ENCODE results near the gene ORAI2.
"Not testable (repeated sequence)": the region's sequence is repeated elsewhere in the genome, so short reads cannot be mapped to it uniquely, and the experiment has no call there.

ORAI2 gene

DNA sequence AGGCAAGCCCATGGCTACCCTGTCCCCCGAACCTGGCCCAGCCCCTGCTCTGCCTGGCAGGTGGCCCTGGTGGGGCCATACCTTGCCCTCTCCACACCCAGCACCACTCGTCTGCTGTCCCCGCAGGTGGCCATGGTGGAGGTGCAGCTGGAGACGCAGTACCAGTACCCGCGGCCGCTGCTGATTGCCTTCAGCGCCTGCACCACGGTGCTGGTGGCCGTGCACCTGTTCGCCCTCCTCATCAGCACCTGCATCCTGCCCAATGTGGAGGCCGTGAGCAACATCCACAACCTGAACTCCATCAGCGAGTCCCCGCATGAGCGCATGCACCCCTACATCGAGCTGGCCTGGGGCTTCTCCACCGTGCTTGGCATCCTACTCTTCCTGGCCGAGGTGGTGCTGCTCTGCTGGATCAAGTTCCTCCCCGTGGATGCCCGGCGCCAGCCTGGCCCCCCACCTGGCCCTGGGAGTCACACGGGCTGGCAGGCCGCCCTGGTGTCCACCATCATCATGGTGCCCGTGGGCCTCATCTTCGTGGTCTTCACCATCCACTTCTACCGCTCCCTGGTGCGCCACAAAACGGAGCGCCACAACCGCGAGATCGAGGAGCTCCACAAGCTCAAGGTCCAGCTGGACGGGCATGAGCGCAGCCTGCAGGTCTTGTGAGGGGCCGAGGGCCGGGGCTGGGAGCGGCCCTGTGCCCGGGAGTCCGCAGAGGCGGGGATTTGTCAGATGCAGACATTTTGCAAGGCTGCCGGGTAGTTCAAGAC lies 13.2 kb downstream of the ORAI2 start:
- DNase-seq (ENCODE audit: low read depth in 2 of 2): no peak

DNA sequence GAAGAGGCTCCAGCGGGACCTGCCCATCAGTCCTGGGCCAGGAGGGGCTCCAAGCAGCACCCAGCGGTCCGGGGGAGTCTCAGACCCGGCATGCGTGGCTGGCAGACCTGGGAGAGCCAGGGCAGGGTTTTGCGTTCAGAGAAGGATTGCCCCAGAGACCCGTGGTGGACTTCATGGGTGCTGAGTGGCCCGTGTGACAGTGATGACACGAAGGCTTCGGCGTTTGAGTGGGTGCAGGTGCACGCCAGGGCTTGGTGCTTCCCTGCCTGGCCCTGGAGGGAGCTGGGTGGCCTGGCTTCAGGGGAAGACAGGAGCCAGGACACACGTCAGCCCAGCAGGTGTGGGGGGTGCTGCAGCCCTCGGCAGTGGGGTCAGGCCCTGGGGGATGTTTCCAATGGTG lies 13.9 kb downstream of the ORAI2 start:
- no peak for DNase-seq (ENCODE audit: low read depth in 2 of 2)

GRCh38 chr7:102449136-102449535 lies 15.8 kb downstream of the ORAI2 start:
- no peak for DNase-seq (ENCODE audit: low read depth in 2 of 2)

DNA sequence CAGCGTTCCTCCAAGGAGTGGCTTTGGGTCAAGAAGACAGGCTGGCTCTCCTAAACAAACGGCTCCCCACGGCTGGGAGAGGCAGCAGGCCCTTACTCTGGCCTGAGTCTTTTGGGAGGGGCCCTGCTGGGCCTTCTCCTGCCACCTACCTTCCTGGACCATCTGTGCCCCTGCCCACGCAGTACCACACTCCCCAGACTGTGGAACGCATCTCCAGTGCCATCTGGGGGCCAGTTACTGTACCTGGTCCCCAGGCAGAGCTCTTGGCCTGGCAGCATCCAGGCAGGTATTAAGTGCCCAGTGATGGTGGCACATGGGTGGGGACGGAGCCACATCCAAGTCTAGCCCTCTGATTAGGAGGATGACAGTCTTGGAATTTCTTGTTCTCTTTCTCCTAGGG lies 16.9 kb downstream of the ORAI2 start:
- no peak for DNase-seq (ENCODE audit: low read depth in 2 of 2)

GRCh38 chr7:102451371-102452054 lies 18.1 kb downstream of the ORAI2 start:
- no peak for DNase-seq (ENCODE audit: low read depth in 2 of 2)

GRCh38 chr7:102452451-102452850 lies 19.1 kb downstream of the ORAI2 start:
- no peak for DNase-seq (ENCODE audit: low read depth in 2 of 2)

GRCh38 chr7:102453319-102453718 lies 19.9 kb downstream of the ORAI2 start:
- no peak for DNase-seq (ENCODE audit: low read depth in 2 of 2)

DNA sequence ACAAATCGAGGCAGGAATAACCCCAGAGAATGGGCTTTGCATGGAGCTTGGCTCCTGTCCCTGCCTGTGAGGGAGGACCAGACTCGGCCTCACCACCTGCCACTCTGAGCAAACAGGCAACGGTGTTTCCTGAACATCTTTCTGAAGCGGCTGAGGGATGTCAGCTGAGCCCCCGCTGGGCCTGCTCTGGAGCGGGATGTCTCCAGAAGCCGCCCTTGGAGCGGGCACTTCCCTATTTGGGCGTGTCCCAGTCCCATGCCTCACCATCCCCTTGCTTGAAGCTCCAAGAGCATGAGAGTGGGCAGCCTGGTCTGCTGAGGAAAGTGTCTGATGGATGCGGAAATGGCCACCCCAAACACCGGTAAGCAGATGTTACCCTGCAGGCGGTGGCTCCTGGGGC lies 21.1 kb downstream of the ORAI2 start:
- DNase-seq (ENCODE audit: low read depth in 2 of 2): no peak

DNA sequence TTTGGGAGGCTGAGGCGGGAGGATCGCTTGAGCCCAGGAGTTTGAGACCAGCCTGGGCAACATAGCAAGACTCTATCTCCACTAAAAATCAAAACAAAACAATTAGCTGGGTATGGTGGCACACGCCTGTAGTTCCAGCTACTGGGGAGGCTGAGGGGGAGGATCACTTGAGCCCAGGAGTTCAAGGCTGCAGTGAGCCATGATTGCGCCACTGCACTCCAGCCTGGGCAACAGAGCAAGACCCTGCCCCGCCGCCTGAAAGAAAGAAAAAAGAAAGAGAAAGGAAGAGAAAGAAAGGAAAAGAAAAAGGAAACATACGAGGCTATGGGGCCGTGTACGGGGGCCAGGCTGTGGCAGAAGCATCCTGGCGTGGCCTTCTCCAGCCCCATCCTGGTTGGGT lies 21.6 kb downstream of the ORAI2 start:
- DNase-seq (ENCODE audit: low read depth in 2 of 2): not testable (repeated sequence)

DNA sequence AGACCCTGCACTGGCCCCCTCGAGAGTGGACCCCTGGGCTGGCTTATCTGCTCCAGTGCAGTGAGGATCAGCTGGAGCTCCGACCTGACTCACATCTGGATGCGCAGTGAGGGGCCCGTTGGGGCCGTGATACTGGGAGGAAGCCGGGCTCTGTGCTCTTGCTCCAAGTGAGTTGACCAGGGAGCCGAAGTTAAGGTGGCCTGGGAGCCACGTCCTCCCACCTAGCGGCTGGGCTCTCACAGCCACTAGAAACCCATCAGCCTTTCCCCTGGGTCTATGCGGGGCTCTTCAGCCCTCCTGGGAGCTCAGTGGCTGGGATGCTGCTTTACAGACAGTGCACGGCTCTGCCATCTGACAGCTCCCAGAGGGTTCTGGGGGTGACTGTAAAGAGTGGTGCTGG lies 22.2 kb downstream of the ORAI2 start:
- DNase-seq (ENCODE audit: low read depth in 2 of 2): no peak

- DNase-seq (ENCODE audit: low read depth in 2 of 2): no peak
These were observed 23.0 kb downstream of the ORAI2 start for GRCh38 chr7:102456327-102456726.

DNA sequence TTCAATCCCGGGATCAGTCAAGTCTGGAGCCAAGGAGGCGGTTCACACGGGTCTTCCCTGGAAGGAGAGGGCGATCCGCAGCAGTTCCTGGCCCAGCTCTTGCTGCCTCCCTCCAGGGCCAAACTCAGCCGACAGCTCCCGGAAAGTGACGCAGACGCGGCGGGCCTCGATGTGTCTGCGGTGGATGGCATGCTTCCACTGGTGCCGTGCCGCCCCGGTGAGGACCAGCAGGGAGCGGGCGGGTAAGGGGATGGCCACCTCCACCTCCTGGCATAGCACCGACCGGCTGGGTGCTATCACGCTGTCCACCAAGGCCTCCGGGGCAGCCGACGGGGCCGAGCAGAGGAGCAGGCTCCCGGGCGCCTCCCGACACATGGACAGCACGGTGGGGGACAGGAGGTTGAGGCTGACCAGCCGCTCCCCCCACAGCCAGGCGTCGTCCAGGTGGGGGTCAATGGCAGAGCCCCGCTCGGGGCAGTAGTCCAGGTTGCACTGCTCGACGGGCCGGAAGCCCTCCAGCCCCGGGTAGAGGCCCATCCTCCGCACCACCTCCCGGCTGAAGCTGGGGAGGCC lies 24.1 kb downstream of the ORAI2 start:
- no peak for DNase-seq (ENCODE audit: low read depth in 2 of 2)

- no peak for DNase-seq (ENCODE audit: low read depth in 2 of 2)
These were observed 26.0 kb downstream of the ORAI2 start for GRCh38 chr7:102459221-102459844.

GRCh38 chr7:102460467-102460866 lies 27.1 kb downstream of the ORAI2 start:
- no peak for DNase-seq (ENCODE audit: low read depth in 2 of 2)

GRCh38 chr7:102463841-102464576 lies 30.6 kb downstream of the ORAI2 start:
- DNase-seq (ENCODE audit: low read depth in 2 of 2): no peak

DNA sequence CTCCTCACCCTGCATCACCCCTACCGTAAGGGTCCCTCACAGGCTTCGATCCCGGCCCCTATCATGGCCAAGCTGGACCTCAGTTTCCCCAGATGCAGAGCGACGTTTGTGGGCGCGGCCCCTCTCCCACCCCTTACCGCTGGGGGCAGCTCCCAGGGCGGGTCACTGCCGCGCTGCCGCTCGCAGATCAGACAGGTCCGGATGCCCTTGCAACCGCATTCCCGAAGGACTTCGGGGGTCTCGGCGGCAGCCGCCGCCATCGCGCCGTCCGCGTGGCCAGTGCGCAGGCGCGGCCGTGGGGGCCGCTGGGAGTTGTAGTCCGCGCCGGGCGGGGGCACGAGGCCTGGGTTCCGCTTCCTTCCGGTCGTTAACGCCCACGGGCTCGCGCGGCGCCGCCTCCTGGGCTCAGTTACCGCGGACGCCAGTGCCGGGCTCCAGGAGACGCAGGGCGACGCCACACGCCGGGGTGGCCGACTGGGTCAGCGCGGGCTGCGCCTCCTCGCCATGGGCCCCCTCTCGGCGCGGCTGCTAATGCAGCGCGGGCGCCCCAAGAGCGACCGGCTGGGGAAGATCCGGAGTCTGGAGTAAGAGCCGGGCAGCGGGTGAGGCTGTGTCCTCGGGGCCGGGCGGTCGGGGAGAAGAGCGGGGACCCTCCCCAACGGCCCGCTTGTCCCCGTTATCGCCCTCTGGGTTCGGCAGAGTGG lies 31.4 kb downstream of the ORAI2 start, which contains the start of the genes ALKBH4 and LRWD1:
Gene ALKBH4 (minus strand): TSS at position 287 of the 704 bp plus-strand sequence. CDS start 27 bp downstream, at position 260.
Gene LRWD1 (plus strand): TSS at position 408 of the 704 bp plus-strand sequence. CDS start 97 bp downstream, at position 505.
- peak; percentile 89 to 90 for DNase-seq (ENCODE audit: low read depth in 2 of 2)

- DNase-seq (ENCODE audit: low read depth in 2 of 2): no peak
These were observed 32.7 kb downstream of the ORAI2 start for GRCh38 chr7:102466097-102466496.

- DNase-seq (ENCODE audit: low read depth in 2 of 2): no peak
These were observed 34.5 kb downstream of the ORAI2 start for GRCh38 chr7:102467581-102468477.

GRCh38 chr7:102468478-102469350 lies 35.3 kb downstream of the ORAI2 start:
- DNase-seq (ENCODE audit: low read depth in 2 of 2): no peak
